ENCODE results near the gene RFC4. TPM values are rescaled to one million over a fixed set of nuclear protein-coding genes. Genes with fewer than 3 reads are reported as not detected.
A peak's percentile ranks its signal among the peaks of the same experiment; 100 is the strongest.

RFC4 gene
- total and polyA plus RNA-seq, 9 of the 15 experiments (the other 6 are each of a cell fraction or from before 2014, with no cell fraction given), result 105 to 227 (median 180) TPM

DNA sequence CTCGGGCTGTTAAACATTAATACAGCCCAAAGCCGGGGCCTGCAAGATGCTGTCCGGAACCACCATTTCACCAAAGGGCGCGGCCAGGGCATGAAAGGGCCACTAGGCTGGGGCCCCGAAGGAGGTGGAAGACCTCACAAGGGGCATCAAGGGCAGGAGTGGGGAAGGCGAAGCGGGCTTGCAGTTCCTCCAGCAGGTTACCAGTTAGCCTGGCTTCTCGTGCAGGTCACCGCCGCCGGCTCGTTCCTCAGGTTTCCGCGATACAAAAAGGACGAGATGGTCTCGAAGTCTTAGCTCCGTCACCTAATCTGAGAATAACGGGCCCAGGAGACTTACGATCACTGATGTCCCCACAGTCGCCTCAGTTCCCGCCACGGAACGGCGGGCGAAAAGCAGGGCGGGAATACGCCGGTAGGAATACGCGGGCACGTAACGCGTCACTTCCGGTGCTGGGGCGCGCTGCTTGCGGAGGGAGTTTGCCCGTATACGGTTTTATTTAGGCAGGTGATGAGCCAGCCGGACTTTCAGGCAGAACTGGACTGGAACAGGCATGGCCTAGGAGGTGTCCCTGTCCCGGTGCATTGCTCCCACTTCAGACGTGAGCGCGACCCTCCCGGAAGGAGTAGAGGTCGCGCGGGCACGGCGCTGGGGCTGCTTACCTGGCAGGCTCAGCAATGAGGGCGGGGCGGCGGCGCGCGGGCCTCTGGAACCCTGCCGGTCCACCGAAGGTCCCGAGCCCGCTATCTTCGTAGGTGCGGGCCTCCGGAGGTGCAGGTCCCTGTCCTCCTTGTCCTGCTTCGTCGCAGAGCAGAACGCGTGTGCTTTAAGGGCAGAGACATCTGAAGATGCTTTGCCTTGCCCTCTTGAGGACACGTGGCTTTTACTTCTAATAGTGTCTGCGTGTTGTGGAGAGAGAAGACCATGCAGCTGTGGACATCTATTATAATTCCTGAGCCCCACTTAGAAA, at the start of gene RFC4 (continued):
- TF ChIP-seq, protein P1, sequence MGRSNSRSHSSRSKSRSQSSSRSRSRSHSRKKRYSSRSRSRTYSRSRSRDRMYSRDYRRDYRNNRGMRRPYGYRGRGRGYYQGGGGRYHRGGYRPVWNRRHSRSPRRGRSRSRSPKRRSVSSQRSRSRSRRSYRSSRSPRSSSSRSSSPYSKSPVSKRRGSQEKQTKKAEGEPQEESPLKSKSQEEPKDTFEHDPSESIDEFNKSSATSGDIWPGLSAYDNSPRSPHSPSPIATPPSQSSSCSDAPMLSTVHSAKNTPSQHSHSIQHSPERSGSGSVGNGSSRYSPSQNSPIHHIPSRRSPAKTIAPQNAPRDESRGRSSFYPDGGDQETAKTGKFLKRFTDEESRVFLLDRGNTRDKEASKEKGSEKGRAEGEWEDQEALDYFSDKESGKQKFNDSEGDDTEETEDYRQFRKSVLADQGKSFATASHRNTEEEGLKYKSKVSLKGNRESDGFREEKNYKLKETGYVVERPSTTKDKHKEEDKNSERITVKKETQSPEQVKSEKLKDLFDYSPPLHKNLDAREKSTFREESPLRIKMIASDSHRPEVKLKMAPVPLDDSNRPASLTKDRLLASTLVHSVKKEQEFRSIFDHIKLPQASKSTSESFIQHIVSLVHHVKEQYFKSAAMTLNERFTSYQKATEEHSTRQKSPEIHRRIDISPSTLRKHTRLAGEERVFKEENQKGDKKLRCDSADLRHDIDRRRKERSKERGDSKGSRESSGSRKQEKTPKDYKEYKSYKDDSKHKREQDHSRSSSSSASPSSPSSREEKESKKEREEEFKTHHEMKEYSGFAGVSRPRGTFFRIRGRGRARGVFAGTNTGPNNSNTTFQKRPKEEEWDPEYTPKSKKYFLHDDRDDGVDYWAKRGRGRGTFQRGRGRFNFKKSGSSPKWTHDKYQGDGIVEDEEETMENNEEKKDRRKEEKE (IDR thresholded peaks at IDR 0.05; ENCODE audit: borderline replicate concordance in 1 of 2, control insufficient read depth in 1 of 2, low read depth in 2 of 2, low read length in 1 of 2), result peak in 1 of 2 experiments; percentile 87; a peak in 2 of 4 replicates
- TF ChIP-seq, protein P2, sequence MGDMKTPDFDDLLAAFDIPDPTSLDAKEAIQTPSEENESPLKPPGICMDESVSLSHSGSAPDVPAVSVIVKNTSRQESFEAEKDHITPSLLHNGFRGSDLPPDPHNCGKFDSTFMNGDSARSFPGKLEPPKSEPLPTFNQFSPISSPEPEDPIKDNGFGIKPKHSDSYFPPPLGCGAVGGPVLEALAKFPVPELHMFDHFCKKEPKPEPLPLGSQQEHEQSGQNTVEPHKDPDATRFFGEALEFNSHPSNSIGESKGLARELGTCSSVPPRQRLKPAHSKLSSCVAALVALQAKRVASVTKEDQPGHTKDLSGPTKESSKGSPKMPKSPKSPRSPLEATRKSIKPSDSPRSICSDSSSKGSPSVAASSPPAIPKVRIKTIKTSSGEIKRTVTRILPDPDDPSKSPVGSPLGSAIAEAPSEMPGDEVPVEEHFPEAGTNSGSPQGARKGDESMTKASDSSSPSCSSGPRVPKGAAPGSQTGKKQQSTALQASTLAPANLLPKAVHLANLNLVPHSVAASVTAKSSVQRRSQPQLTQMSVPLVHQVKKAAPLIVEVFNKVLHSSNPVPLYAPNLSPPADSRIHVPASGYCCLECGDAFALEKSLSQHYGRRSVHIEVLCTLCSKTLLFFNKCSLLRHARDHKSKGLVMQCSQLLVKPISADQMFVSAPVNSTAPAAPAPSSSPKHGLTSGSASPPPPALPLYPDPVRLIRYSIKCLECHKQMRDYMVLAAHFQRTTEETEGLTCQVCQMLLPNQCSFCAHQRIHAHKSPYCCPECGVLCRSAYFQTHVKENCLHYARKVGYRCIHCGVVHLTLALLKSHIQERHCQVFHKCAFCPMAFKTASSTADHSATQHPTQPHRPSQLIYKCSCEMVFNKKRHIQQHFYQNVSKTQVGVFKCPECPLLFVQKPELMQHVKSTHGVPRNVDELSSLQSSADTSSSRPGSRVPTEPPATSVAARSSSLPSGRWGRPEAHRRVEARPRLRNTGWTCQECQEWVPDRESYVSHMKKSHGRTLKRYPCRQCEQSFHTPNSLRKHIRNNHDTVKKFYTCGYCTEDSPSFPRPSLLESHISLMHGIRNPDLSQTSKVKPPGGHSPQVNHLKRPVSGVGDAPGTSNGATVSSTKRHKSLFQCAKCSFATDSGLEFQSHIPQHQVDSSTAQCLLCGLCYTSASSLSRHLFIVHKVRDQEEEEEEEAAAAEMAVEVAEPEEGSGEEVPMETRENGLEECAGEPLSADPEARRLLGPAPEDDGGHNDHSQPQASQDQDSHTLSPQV (IDR thresholded peaks at IDR 0.05), result peak; percentile 82
- TF ChIP-seq, protein P3, sequence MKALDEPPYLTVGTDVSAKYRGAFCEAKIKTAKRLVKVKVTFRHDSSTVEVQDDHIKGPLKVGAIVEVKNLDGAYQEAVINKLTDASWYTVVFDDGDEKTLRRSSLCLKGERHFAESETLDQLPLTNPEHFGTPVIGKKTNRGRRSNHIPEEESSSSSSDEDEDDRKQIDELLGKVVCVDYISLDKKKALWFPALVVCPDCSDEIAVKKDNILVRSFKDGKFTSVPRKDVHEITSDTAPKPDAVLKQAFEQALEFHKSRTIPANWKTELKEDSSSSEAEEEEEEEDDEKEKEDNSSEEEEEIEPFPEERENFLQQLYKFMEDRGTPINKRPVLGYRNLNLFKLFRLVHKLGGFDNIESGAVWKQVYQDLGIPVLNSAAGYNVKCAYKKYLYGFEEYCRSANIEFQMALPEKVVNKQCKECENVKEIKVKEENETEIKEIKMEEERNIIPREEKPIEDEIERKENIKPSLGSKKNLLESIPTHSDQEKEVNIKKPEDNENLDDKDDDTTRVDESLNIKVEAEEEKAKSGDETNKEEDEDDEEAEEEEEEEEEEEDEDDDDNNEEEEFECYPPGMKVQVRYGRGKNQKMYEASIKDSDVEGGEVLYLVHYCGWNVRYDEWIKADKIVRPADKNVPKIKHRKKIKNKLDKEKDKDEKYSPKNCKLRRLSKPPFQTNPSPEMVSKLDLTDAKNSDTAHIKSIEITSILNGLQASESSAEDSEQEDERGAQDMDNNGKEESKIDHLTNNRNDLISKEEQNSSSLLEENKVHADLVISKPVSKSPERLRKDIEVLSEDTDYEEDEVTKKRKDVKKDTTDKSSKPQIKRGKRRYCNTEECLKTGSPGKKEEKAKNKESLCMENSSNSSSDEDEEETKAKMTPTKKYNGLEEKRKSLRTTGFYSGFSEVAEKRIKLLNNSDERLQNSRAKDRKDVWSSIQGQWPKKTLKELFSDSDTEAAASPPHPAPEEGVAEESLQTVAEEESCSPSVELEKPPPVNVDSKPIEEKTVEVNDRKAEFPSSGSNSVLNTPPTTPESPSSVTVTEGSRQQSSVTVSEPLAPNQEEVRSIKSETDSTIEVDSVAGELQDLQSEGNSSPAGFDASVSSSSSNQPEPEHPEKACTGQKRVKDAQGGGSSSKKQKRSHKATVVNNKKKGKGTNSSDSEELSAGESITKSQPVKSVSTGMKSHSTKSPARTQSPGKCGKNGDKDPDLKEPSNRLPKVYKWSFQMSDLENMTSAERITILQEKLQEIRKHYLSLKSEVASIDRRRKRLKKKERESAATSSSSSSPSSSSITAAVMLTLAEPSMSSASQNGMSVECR (CRISPR knock-in tag; IDR thresholded peaks at IDR 0.05), result peak; percentile 87
- peak; percentile 32; the same call in 1 of the 2 replicates for TF ChIP-seq USF2 (CRISPR knock-in tag; IDR thresholded peaks at IDR 0.05)
- TF ChIP-seq MTF1 (CRISPR knock-in tag; IDR thresholded peaks at IDR 0.05; ENCODE audit: borderline replicate concordance), result no peak
- TF ChIP-seq ZNF143 (CRISPR knock-in tag; IDR thresholded peaks at IDR 0.05), result peak; percentile 63; the same call in 1 of the 2 replicates
- 0 out of 2 replicates have a peak, but pooled peaks have one; percentile 0 for TF ChIP-seq KLF13 (tag; IDR thresholded peaks at IDR 0.05; ENCODE audit: borderline replicate concordance, low read depth)
- no peak for TF ChIP-seq ETV6 (IDR thresholded peaks at IDR 0.05; ENCODE audit: borderline replicate concordance in 1 of 2, low read depth in 2 of 2, low read length in 1 of 2)
- TF ChIP-seq ETV6 (CRISPR knock-in tag; IDR thresholded peaks at IDR 0.05; ENCODE audit: borderline replicate concordance), result 0 out of 2 replicates have a peak, but pooled peaks have one; percentile 22

Data from K562 (cell line).